ENCODE data around the gene UBA5.

The UBA5 gene

DNA sequence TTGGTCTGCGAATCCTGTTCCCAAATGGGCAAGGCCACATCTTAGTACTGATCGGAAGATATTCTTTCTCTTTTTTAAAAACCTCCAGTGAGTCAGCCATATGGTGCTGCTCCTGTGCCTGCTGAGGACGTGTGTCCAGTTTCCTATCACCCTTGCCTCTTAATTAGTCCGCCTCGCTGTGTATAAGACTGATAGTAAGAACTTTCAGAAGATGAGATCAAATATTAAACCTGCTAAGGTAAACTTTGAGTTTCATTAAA lies 612 bp downstream of the UBA5 start:
- peaks cover 7% of the 10 kb centered on the region for H3K36me3 ChIP-seq
- peak overlapping the region; percentile 90 for H3K27ac ChIP-seq
- no peaks in the 10 kb centered on the region for H3K9me3 ChIP-seq (ENCODE audit: severe bottlenecking)
- peak overlapping the region; percentile 58 for H3K4me3 ChIP-seq (ENCODE audit: low read depth, low read length)
- TF ChIP-seq, protein P1, sequence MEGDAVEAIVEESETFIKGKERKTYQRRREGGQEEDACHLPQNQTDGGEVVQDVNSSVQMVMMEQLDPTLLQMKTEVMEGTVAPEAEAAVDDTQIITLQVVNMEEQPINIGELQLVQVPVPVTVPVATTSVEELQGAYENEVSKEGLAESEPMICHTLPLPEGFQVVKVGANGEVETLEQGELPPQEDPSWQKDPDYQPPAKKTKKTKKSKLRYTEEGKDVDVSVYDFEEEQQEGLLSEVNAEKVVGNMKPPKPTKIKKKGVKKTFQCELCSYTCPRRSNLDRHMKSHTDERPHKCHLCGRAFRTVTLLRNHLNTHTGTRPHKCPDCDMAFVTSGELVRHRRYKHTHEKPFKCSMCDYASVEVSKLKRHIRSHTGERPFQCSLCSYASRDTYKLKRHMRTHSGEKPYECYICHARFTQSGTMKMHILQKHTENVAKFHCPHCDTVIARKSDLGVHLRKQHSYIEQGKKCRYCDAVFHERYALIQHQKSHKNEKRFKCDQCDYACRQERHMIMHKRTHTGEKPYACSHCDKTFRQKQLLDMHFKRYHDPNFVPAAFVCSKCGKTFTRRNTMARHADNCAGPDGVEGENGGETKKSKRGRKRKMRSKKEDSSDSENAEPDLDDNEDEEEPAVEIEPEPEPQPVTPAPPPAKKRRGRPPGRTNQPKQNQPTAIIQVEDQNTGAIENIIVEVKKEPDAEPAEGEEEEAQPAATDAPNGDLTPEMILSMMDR (IDR thresholded peaks at IDR 0.05; ENCODE audit: low read depth, low read length): no peak
- DNase-seq: no peak
- no peaks in the 10 kb centered on the region for H3K27me3 ChIP-seq (ENCODE audit: insufficient read depth, low read depth, severe bottlenecking)

DNA sequence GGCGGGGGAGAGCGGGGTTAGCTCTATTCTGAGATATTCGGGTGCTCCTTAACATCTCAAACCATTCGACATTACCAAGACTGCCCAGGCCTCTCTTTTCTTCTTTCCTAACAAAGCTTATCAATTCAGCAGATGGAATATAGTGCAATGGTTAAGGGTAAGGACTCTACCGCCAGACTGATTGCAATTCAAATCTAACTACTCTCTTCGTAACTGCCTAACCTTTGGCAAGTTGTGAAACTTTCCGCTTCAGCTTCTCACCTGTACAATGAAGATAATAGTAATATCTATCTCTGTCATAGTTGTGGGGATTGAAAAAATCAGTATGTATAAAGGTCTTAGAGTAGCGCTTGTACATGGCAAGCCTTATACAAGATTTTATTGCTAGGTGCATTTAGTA lies 972 bp downstream of the UBA5 start:
- Histone ChIP-seq H3K9me3 (ENCODE audit: severe bottlenecking) (no peaks in the 10 kb centered on the region), H3K27ac (no peak overlapping the region; the same call in 1 of the 2 replicates), H3K36me3 (peaks cover 7% of the 10 kb centered on the region), H3K4me3 (ENCODE audit: low read depth, low read length) (peak overlapping the region; percentile 58), H3K27me3 (ENCODE audit: insufficient read depth, low read depth, severe bottlenecking) (no peaks in the 10 kb centered on the region)
- no peak for DNase-seq
- TF ChIP-seq, protein P1 (IDR thresholded peaks at IDR 0.05; ENCODE audit: low read depth, low read length): no peak

DNA sequence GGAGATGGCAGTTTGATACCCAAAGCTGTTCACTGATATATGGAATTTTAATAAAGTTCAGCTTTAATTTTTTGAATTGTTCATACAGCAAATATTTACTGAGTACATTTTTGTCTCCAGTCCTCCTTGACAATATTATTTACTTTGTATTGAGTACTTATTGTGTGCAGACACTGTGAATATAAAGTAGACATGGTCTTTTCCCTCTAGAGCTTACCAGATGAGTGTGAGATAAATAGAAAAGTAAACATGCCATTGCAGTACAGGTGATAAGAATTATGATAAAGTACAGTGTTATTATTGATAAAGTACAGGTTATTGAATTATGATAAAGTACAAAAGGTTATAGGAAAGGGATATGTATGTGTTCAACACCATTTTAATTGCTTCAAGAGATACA lies 2.1 kb downstream of the UBA5 start:
- TF ChIP-seq, protein P1 (IDR thresholded peaks at IDR 0.05; ENCODE audit: low read depth, low read length): no peak
- DNase-seq: no peak
- no peak overlapping the region for H3K4me3 ChIP-seq (ENCODE audit: low read depth, low read length)
- H3K36me3 ChIP-seq: peaks cover 11% of the 10 kb centered on the region
- no peaks in the 10 kb centered on the region for H3K9me3 ChIP-seq (ENCODE audit: severe bottlenecking)
- no peaks in the 10 kb centered on the region for H3K27me3 ChIP-seq (ENCODE audit: insufficient read depth, low read depth, severe bottlenecking)
- no peak overlapping the region for H3K27ac ChIP-seq

DNA sequence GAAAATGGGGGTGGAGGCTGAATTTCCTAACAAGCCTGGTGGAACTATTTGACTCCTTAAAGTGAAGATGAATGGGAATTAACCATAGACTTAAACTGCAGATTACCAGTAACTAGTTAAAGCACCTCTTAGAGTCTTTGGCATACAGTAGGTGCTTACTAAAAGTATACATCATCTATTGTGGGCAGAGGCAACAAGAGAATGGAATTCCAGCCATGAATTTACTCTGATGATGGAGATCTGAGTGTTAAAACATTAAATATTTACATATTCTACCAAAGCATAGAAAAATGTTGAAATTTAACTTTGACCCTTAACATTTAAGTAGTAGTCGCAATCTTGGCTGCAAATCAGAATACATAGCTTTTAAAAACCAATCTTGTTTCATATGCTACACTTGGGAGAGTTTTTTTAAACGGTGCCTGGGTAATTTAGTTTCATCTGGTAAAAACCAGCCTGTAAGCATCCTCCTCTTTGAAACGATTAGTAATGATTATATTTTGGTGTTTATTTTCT lies 5.2 kb downstream of the UBA5 start:
- no peaks in the 10 kb centered on the region for H3K9me3 ChIP-seq (ENCODE audit: severe bottlenecking)
- no peak overlapping the region for H3K27ac ChIP-seq
- no peaks in the 10 kb centered on the region for H3K27me3 ChIP-seq (ENCODE audit: insufficient read depth, low read depth, severe bottlenecking)
- DNase-seq: no peak
- peaks cover 19% of the 10 kb centered on the region for H3K36me3 ChIP-seq
- H3K4me3 ChIP-seq (ENCODE audit: low read depth, low read length): no peak overlapping the region
- TF ChIP-seq, protein P1 (IDR thresholded peaks at IDR 0.05; ENCODE audit: low read depth, low read length): no peak

DNA sequence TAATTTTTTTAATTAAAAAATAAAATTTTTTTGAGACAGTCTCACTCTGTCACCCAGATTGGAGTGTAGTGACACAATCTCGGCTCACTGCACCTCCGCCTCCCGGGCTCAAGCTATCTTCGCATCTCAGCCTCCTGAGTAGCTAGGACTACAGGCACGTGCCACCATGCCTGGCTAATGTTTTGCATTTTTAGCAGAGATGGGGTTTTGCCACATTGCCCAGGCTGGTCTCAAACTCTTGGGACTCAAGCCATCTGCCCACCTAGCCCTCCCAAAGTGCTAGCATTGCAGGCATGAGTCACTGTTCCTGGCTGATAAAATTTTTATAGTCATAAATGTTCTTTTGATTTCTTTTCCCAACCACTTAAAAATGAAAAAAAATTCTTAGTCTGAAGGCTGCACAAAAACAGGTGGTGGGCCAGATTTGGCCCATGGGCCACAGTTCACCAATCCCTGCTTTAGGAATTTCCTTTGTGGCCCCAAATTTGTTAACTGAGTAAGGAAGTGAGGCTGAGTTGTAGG lies 9.2 kb downstream of the UBA5 start:
- Histone ChIP-seq H3K27me3 (ENCODE audit: insufficient read depth, low read depth, severe bottlenecking) (no peaks in the 10 kb centered on the region), H3K27ac (no peak overlapping the region), H3K4me3 (ENCODE audit: low read depth, low read length) (no peak overlapping the region), H3K36me3 (peaks cover 21% of the 10 kb centered on the region), H3K9me3 (ENCODE audit: severe bottlenecking) (no peaks in the 10 kb centered on the region)
- no peak for DNase-seq
- TF ChIP-seq, protein P1 (IDR thresholded peaks at IDR 0.05; ENCODE audit: low read depth, low read length): no peak

DNA sequence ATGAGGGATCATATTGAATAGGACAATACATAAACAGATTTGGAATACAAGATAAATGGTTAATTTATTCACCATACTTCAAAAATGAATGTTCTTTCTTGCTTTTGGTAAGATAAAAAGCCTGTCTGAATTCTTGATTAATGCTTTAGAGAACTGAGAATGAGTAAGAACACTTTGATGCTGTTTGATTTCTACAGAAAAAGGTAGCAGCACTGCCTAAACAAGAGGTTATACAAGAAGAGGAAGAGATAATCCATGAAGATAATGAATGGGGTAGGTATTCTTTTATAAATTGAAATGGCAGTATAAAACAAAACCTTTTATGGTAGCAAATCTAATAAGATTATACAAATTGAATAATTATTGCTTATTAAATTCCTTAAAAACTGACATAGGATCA lies 15.3 kb downstream of the UBA5 start:
- H3K4me3 ChIP-seq (ENCODE audit: low read depth, low read length): no peak overlapping the region
- peaks cover 34% of the 10 kb centered on the region for H3K36me3 ChIP-seq
- H3K9me3 ChIP-seq (ENCODE audit: severe bottlenecking): no peaks in the 10 kb centered on the region
- DNase-seq: no peak
- no peaks in the 10 kb centered on the region for H3K27me3 ChIP-seq (ENCODE audit: insufficient read depth, low read depth, severe bottlenecking)
- TF ChIP-seq, protein P1 (IDR thresholded peaks at IDR 0.05; ENCODE audit: low read depth, low read length): no peak
- H3K27ac ChIP-seq: no peak overlapping the region
